ENCODE data around the gene COQ4. TPM values are rescaled to one million over a fixed set of nuclear protein-coding genes. Genes with fewer than 3 reads are reported as not detected.

COQ4 gene
- total RNA-seq (2021) = 58.2 and 62.8 TPM in 2 replicates
- percentile 75 among the genes with signal in this experiment for Bru-seq, nascent RNA
- BruChase-seq, experiment 1, labeled RNA remaining after a 2-hour chase = percentile 85 among the genes with signal in this experiment
- percentile 86 among the genes with signal in this experiment for BruChase-seq, experiment 2, labeled RNA remaining after a 6-hour chase
- long read RNA-seq, transcript COQ4-201 (7 exons, 1,548 nt) = major isoform, 43 of 76 reads
- long read RNA-seq, transcript COQ4-205 (2 exons, 956 nt) = minor isoform, 10 of 76 reads
- long read RNA-seq, partial matches to known transcripts = 6 of 76 reads
- long read RNA-seq, other reads (novel, unspliced or antisense) = 14 of 76 reads

GRCh38 chr9:128322404-128323211, at the start of gene COQ4, which contains the start of gene TRUB2:
Gene COQ4, plus strand, starts transcription at chr9:128322839. Its CDS starts 20 bp downstream, at chr9:128322859.
Gene TRUB2, minus strand, starts transcription at chr9:128322447. Its CDS starts 39 bp downstream, at chr9:128322408.
- POLR2A ChIA-PET (ENCODE audit: low non-redundant PET) = interaction anchor here (0.7 kb wide), 1 partner anchor 337 kb away, joined by 3 read pairs; no protein-coding TSS in a partner anchor
- TF ChIP-seq EZH2 (IDR thresholded peaks at IDR 0.05; ENCODE audit: borderline replicate concordance, low read depth, low read length, poor library complexity, severe bottlenecking) (no peak), CTCF (conservative IDR thresholded peaks at IDR 0.05; ENCODE audit: low read depth, low read length) (no peak)
- CTCF ChIA-PET = no interaction called here
- peaks cover 13% of the 10 kb centered on the region for H3K4me1 ChIP-seq (ENCODE audit: insufficient read depth, low read length, poor library complexity, severe bottlenecking)
- H3K27me3 ChIP-seq (replicated peaks; ENCODE audit: insufficient read depth, low read depth, low read length, poor library complexity) = no peaks in the 10 kb centered on the region
- no peaks in the 10 kb centered on the region for H3K9me3 ChIP-seq (ENCODE audit: low read depth, low read length, poor library complexity, severe bottlenecking)
- peaks cover 21% of the 10 kb centered on the region for H3K36me3 ChIP-seq (ENCODE audit: insufficient read depth, low read length, poor library complexity, severe bottlenecking)
- no TSS peak for BruUV-seq (replicated peaks)
- intact Hi-C loops (cut with micrococcal nuclease; ENCODE audit: unreplicated experiment) = no loop called here
- peak within 1 kb of the TSS; percentile 98 for H3K4me3 ChIP-seq (ENCODE audit: low read depth, low read length, poor library complexity, severe bottlenecking)
- H3K27ac ChIP-seq (ENCODE audit: low read depth, low read length, poor library complexity, severe bottlenecking) = peak within 1 kb of the TSS; percentile 98
- DNase-seq (ENCODE audit: low spot score) = peak; percentile 98

- BruUV-seq (replicated peaks) = no TSS peak
- Histone ChIP-seq H3K27ac (ENCODE audit: low read depth, low read length, poor library complexity, severe bottlenecking) (no peak overlapping the region), H3K9me3 (ENCODE audit: low read depth, low read length, poor library complexity, severe bottlenecking) (no peaks in the 10 kb centered on the region), H3K36me3 (ENCODE audit: insufficient read depth, low read length, poor library complexity, severe bottlenecking) (peaks cover 10% of the 10 kb centered on the region), H3K27me3 (replicated peaks; ENCODE audit: insufficient read depth, low read depth, low read length, poor library complexity) (no peaks in the 10 kb centered on the region), H3K4me1 (ENCODE audit: insufficient read depth, low read length, poor library complexity, severe bottlenecking) (peaks cover 8% of the 10 kb centered on the region), H3K4me3 (ENCODE audit: low read depth, low read length, poor library complexity, severe bottlenecking) (peak overlapping the region; percentile 78)
- POLR2A ChIA-PET (ENCODE audit: low non-redundant PET) = no interaction called here
- no peak for TF ChIP-seq EZH2 (IDR thresholded peaks at IDR 0.05; ENCODE audit: borderline replicate concordance, low read depth, low read length, poor library complexity, severe bottlenecking)
- TF ChIP-seq CTCF (conservative IDR thresholded peaks at IDR 0.05; ENCODE audit: low read depth, low read length) = no peak
- CTCF ChIA-PET = no interaction called here
- intact Hi-C loops (cut with micrococcal nuclease; ENCODE audit: unreplicated experiment) = no loop called here
- no peak for DNase-seq (ENCODE audit: low spot score)
These were observed 48.4 kb upstream of the COQ4 start for GRCh38 chr9:128274245-128274644.

- H3K4me3 ChIP-seq (ENCODE audit: low read depth, low read length, poor library complexity, severe bottlenecking) = peak within 1 kb of the TSS; percentile 78
- peak within 1 kb of the TSS; percentile 89 for H3K27ac ChIP-seq (ENCODE audit: low read depth, low read length, poor library complexity, severe bottlenecking)
- intact Hi-C loops (cut with micrococcal nuclease; ENCODE audit: unreplicated experiment) = no loop called here
- CTCF ChIA-PET = no interaction called here
- TF ChIP-seq EZH2 (IDR thresholded peaks at IDR 0.05; ENCODE audit: borderline replicate concordance, low read depth, low read length, poor library complexity, severe bottlenecking) (no peak), CTCF (conservative IDR thresholded peaks at IDR 0.05; ENCODE audit: low read depth, low read length) (no peak)
- H3K36me3 ChIP-seq (ENCODE audit: insufficient read depth, low read length, poor library complexity, severe bottlenecking) = peaks cover 10% of the 10 kb centered on the region
- no TSS peak for BruUV-seq (replicated peaks)
- H3K9me3 ChIP-seq (ENCODE audit: low read depth, low read length, poor library complexity, severe bottlenecking) = no peaks in the 10 kb centered on the region
- POLR2A ChIA-PET (ENCODE audit: low non-redundant PET) = no interaction called here
- H3K27me3 ChIP-seq (replicated peaks; ENCODE audit: insufficient read depth, low read depth, low read length, poor library complexity) = no peaks in the 10 kb centered on the region
- peaks cover 8% of the 10 kb centered on the region for H3K4me1 ChIP-seq (ENCODE audit: insufficient read depth, low read length, poor library complexity, severe bottlenecking)
- DNase-seq (ENCODE audit: low spot score) = peak; percentile 49
These were observed 47.2 kb upstream of the COQ4 start, which contains the start of gene GOLGA2 for GRCh38 chr9:128275198-128276007. Gene GOLGA2, minus strand, starts transcription at chr9:128276007. Its CDS starts 31 bp downstream, at chr9:128275976.
